GM12864 (cell line): ENCODE data around the gene MAGEB10.

Experiments
- DNase-seq: peaks from one replicate; pipeline ENCODE4 v3.0.0-alpha.2; 2011; ENCODE audit warnings: low read depth
- H3K4me3 ChIP-seq: 2 replicates; pipeline ENCODE4 v1.5.1; 2011; ENCODE audit warnings: mild to moderate bottlenecking, low read depth, low read length, control low read depth
- TF ChIP-seq, protein P1 (sequence below): IDR thresholded peaks from 2 replicates; pipeline ENCODE4 v1.5.1; 2011; ENCODE audit warnings: low read depth, mild to moderate bottlenecking, moderate library complexity, low read length, control low read depth, inconsistent platforms; ENCODE audit errors: missing control alignments

MAGEB10 gene, protein sequence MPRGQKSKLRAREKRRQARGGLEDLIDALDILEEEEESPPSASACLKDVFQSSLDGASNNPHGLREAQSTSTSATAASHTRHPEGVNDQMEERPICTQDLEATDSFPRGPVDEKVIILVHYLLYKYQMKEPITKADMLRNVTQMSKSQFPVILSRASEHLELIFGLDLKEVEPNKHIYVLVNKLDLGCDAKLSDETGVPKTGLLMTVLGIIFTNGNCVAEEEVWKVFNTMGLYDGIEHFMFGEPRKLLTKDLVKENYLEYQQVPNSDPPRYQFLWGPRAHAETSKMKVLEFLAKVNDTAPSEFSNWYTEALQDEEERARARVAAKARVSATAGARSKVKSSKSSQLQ

DNA sequence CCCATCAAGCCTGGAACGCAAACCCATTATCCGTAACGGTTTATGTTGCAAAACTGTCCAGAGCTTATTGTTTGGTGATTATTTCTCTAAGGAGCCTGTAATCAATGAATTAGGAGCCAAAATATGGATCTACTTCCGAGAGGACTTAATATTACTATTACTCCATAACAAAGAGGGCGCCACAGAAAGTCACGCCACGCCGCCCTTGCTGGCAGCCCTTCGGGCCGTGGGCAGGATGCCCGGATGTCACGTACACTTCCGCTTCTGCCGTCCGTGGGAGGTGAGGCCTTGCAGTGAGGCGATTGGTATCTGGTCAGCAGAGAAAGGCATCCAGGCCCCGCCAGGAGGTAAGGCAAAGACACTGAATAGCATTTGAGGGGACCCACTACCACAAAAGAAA is at the start of gene MAGEB10:
MAGEB10 (plus strand) TSS at position 301 of the 400 bp plus-strand sequence. CDS start 13,317 bp downstream, outside the sequence.
- DNase-seq, result no peak
- TF ChIP-seq, protein P1, sequence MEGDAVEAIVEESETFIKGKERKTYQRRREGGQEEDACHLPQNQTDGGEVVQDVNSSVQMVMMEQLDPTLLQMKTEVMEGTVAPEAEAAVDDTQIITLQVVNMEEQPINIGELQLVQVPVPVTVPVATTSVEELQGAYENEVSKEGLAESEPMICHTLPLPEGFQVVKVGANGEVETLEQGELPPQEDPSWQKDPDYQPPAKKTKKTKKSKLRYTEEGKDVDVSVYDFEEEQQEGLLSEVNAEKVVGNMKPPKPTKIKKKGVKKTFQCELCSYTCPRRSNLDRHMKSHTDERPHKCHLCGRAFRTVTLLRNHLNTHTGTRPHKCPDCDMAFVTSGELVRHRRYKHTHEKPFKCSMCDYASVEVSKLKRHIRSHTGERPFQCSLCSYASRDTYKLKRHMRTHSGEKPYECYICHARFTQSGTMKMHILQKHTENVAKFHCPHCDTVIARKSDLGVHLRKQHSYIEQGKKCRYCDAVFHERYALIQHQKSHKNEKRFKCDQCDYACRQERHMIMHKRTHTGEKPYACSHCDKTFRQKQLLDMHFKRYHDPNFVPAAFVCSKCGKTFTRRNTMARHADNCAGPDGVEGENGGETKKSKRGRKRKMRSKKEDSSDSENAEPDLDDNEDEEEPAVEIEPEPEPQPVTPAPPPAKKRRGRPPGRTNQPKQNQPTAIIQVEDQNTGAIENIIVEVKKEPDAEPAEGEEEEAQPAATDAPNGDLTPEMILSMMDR, result no peak
- no peak within 1 kb of the TSS for H3K4me3 ChIP-seq

DNA sequence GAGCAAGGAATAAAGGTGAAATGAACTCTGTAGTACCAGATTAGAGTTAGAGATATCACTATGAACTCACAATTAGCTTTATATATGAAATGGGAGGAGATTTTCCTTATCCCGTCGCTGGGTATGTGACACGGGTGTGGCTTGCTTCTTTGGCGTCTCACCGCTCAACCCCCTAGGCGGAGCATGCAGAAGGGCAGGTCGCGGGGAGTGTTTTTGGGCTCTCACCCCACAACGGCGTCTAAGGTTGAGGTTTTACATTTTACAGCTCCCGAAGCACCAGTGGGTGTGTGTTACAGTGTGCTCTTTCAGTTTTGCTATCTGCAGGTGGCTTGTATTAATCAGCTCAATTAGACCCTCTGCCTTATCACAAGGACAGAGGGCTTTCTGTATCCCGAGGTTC is 42.1 kb upstream of the MAGEB10 start:
- no peak overlapping the region for H3K4me3 ChIP-seq

DNA sequence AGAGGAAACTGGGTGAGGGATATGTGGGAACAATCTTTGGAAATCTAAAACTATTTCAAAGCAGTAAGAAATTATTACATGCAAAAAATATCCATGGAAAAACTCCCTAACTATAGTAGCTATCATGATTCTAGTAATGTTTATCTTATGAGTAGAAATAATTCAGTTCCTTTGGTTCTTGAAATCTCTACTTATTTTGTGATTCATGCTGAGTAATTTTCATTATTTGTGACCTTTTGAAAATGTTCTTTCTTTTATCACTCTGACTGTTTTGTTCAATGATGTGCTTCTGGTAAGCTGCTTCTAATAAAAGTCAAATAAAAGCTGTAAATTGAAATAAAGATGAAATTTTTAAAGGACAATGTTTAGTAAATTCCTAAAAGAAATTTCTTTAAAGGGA is 40.4 kb upstream of the MAGEB10 start:
- no peak overlapping the region for H3K4me3 ChIP-seq
- DNase-seq, result no peak
- TF ChIP-seq, protein P1, result no peak

More for the DNA sequence above, 42.1 kb upstream of the MAGEB10 start:
- no peak for DNase-seq
- TF ChIP-seq, protein P1, result no peak

DNA sequence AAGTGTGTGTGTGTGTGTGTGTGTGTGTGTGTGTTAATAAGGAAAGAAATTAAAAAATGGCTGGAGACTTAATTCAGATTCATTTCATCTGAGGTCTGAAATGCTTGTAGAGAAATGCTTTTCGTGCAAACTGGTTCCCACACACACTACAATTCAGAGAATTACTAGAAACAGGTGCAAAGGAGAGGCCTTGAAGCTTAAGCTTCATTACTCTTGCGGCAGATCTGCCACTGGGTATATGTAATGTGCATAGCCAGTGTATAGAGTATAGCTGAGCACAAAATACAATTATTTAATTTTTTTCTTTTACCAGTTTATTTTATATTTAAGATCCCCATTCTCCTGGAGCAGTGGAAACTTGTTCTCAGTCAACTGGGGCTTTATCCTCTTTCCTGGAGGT is 31.8 kb upstream of the MAGEB10 start:
- TF ChIP-seq, protein P1, result no peak
- DNase-seq, result no peak

DNA sequence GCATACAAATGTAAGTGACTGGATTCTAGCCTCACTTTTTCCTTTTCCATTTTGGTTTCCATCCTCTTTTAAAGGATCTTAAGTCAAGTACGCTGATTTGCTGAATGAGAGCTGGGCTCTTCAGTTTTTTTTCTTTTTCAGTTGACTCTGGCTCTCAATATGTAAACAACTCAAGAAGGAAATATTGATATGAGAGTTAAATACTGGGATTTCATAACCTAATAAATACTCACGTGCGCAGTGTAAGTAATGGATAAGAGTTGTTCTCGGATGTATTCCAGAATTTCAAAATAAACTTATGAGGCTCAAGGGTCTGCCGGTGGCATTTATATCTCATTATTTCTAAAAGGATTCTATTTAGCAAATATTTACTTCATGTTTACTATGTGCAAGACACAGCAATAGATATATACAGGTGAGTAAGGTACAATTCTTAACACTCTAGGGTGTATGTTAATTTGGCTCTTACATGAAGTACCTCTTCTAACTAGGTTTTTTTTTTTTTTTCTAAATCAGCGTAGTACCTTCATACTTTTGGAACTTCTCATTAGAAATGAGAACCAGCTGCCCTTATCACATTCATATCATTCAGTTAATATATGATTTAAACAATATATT is 11.0 kb upstream of the MAGEB10 start:
- TF ChIP-seq, protein P1, result no peak
- no peak for DNase-seq
- no peak overlapping the region for H3K4me3 ChIP-seq

More for the DNA sequence above, 31.8 kb upstream of the MAGEB10 start:
- H3K4me3 ChIP-seq, result no peak overlapping the region

DNA sequence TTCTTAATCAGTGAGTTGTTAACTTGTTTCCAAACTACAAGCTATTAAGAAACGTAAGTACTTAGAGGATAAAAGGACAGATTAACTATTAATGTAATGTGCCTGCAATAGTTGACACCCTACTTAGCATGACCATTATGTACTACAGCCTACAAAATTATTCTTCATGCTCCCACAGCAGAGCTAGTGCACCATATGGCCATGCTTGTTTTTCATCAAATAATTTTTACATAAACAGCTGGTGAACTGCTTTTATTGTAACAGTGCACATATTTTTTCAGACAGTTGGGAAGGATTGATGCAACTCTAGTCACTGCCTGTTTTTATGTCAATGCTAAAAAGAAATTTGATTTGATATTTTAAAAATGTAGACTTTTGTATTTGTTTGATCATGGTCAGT is 10.2 kb upstream of the MAGEB10 start:
- DNase-seq, result no peak
- no peak overlapping the region for H3K4me3 ChIP-seq
- TF ChIP-seq, protein P1, result no peak
